Kidney tubule cell (primary cell): ENCODE data around the gene ABAT.
A peak's percentile ranks its signal among the peaks of the same experiment; 100 is the strongest.

ENCODE experiments used
- DNase-seq: peaks from one replicate; pipeline ENCODE4 v3.0.0-alpha.2; 2018; ENCODE audit warnings: low spot score

The ABAT gene

DNA sequence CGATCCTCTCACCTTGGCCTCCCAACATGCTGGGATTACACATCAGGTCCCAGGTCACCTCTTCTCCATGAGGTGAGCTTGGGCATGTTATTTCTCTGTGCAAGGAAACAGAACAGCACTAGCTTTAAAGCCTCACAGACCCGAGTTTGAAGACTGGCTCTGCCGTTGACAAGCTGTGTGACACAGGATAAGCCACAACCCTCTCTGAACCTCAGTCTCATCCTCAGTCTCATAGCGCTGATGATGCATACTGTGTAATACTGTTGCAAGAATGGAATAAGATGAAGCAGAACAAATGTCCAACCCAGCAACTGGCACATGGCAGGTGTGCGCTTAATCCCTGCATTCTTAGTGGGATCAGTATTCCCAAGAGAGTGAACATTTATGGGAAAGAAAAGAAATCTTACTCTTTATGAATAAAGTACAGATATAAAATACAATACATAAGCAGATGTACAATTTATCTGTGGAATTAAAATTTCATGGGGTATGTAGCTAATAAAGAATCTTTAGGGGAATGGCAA lies 43.5 kb downstream of the ABAT start:
- no peak for DNase-seq

DNA sequence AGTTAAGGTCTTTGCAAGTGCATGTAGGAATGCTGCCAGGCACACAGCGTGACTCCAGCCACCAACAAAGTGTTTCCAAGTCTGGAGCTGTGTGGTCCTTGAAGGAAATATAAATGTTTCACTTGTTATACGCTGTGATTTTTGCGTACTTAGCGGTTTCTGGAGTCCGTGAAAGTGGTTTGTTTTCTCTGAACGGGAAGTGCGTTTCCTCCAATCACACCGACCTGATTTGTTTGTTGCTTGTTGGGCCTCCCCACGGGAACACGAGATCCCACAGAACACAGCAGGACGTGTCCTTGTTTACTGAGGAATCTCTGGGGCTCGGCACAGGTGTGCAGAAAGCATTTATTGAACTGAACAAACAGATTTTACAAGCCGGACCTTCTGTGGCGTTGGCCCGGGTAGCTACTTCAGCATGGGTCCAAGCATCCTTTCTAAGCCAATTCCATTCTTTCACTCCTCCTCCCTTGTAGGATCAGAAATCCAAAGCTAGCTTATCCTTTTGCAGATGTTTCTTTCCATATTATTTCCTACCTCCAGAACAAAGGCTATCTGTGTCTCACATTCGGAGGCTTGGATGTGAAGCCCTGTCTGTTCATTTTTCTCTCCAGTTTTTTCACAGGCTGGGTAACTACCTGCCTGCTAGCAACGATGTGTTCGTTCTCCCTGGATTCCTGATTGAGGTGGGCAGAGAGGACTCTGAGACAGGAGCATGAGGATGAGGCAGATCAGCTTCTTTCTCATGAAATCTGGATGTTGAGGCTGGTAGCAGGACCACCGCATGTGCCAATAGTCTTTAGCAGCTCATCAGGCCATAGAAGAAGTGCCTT lies 44.6 kb downstream of the ABAT start:
- no peak for DNase-seq

DNA sequence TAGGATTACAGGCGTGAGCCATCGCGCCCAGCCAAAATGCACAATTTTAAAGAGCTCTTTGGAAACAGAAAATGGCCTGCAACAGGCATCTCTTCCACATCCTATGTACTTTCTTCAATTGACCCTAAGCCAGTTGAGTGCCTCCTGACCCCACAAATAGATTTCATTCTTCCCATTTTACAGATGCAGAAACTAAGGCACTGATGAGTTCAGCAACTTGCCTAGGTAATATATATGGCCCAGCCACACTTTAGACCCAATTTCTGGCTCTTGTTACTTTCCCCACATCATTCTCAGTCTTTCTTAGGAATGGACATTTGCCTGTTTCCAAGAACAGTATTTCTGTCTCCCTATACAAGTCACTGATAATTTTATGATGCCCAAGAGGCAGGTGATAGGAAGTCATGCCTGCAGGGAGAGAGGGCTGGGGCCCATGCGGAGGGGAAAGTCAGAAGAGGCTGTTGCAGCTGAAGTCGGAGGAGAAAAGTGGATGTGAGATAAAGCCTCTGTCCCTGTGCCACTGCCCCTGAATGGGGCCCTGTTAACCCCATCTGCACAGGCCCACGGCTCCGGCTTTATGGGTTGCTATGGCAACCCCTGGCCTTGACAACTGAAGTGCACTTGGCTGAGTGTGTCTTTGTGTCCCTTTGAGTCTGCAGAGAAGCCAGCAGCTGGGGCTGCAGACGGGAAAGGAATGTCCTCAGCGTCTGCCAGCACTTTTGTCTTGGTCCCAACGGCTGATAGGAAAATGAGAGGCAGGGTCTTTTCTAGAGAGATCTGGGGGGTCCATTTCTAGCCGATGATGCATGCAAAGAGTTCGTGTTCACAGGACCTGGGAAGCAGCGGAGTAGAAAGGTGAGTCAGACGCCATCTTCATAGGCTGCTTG lies 45.9 kb downstream of the ABAT start:
- peak; percentile 83 for DNase-seq

DNA sequence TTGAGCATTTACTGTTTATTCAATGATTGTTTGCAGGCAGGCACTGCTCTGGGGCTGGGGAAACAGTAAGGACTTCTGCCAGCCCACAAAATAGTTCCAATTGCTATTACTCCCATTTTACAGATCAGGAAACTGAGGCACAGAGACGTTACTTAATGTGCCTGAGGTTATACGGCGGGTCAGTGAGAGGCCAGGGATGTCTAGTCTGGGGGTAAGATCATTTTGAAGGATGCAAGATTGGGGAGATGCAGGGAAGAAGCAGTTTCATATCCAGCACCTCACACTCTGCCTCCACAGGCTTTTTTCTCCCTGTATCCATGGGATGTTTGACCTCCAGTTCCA lies 46.5 kb downstream of the ABAT start:
- DNase-seq, result no peak

- DNase-seq, result no peak
These were observed 47.1 kb downstream of the ABAT start for GRCh38 chr16:8721336-8722024.

GRCh38 chr16:8722025-8722348 lies 47.6 kb downstream of the ABAT start:
- no peak for DNase-seq

DNA sequence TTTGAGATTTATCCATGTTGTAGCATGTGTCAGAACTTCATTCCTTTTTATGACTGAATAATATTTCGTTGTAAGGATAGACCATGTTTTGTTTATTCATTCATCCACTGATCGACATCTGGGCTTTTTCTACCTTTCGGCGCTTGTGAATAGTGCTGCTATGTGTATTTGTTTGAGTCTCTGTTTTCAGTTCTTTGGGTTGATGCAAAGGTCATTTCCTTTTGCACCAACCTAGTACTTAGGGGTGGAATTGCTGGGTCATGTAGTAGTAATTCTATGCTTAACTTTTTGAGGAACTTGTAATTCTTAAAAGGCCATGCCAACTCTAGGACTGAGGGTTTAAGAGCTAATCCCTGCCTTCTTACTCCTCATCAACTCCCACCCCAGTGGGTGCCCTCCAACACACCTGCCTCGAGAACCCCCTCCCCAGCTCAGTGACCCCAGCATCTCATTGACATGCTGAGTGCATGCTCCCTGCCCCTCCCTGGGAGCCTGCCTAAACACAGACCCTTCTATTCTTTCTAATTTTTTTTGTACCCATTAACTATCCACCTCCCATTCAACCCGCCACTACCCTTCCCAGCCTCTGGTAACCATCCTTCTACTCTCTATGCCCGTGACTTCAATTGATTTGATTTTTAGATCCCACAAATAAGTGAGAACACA lies 51.2 kb downstream of the ABAT start:
- DNase-seq, result no peak

GRCh38 chr16:8727131-8727806 lies 52.9 kb downstream of the ABAT start:
- DNase-seq, result no peak

DNA sequence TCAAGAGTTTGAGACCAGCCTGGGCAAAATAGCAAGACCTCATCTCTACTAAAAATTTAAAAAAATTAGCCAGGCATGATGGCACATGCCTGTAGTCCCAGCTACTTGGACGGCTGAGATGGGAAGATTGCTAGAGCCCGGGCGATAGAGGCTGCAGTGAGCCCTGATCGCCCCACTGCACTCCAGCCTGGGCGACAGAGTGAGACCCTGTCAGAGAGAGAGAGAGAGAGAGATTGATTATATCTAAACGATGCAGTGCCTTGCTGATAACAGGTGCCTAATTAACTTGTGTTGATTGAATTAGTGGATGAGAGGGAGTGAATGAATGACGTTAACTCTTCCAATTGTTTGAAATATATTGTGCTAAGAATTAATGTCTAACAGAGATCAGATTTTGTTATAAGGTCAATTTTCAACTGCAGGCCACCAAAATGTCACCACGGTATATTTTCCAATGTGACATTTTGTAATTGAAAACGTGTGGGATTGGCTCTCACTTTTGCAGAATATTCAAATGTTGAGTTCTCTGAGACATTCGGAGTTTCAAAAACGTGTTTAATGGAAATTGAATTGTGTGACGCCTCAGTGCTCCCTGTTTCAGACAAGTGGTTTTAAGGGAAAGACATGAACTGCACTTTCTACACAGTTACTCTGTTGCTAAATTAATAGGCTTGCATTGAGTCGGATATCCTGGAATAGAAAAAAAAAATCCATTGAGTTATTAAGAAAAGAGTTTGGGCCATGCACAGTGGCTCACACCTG lies 53.6 kb downstream of the ABAT start:
- DNase-seq, result no peak

- no peak for DNase-seq
These were observed 55.4 kb downstream of the ABAT start for GRCh38 chr16:8729779-8730334.

DNA sequence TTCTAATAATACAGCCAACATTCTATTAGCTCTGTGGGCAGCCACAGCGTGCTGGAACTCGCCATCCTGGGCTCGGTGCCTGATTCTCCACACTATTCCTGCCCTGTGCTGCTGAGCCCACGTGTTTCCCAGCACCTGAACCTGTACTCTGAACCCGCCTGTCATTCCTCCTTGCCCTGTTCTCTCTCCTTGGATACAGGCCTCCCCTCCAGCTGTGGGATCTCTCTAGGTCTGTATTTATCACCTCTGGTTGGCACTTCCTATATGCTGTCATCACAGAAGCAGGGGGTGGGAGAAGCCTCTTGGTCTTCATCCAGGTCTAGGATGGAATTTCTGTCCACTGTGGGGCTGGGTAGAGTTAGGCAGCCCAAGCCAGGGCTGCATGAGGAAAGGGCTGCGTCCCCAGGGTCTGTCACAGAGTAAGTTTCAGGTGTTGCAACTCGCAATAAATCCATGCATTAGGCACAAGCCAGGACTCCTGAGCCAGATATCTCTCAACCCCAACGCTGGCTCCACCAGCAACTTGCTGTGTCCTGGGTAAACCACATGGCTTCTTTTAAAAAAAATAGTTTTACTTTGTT lies 56.0 kb downstream of the ABAT start:
- DNase-seq, result no peak

DNA sequence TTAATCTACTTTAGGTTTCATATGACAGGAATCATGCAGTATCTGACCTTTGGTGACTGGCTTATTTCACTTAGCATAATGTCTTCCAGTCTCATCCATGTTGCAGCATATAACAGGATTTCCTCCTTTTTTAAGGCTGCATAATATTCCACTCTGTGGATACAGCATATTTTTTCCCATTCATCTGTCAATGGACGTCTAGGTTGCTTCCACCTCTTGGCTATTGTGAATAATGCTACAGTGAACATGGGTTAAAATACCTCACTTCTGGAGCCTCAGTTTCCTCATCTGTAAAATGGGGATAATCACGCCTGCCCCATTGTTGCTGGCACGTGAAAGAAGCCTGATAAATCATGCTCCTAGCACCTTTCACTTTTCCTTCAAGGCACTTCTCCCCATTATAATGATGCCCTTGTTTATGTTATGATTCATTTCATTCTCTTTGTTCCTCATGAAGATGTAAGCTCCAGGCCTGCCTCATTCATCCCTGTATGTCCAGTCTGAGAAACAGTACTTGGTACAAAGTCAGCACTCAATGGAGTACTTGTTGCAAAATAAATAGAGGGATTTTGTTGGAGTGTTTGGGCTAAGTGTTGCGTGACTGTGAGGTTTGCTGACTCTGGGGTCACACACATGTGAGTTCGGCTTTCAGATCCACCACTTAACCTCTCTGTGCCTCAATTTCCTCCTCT lies 59.6 kb downstream of the ABAT start:
- no peak for DNase-seq

- DNase-seq, result no peak
These were observed 61.2 kb downstream of the ABAT start for GRCh38 chr16:8735574-8735973.

GRCh38 chr16:8736123-8736668 lies 61.8 kb downstream of the ABAT start:
- no peak for DNase-seq

DNA sequence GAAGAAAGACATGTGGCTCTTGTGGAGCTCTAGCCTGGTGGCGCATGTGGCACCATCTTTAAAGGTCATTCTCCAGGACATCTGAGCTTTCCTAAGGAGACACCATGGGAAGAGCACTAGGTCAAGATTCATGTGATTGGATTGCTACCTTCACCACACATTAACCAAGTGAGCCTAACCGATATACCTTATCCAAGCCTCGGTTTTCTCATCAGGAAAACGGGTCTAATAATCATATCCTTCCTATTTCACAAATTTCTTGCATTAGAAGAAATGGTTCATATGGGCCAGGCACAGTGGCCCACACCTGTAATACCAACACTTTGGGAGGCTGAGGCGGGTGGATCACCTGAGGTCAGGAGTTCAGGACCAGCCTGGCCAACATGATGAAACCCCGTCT lies 64.7 kb downstream of the ABAT start:
- no peak for DNase-seq

DNA sequence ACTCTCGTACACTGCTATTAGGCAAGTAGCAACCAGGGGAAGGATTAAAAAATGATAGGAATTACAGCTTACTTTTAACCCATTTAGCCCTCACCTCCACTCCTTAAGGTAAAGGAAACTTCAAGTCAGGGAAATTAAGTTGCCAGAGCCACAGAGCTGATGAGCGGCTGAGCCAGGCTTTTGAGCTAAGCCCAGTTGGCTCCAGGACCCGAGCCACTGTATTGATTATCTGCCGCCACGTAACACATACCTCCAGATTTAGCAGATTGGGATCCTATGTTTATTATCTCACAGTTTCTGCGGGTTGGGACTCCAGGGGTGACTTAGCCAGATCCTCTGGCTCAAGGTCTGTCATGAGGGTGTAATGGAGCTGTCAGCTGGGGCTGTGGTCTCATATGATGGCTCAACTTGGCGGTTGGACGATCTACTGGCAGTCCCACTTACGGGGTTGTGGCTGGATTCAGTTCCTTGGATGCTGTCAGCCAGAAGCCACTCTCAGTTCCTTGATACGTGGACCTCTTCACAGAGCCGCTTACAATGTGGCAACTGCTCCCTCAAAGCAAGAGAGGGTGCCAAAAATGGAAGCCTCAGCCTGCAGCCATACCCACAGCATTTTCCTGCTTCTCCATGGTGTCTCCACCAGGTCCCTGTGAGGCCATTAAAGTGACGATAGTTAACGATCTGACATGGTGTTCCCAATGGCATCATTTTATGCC lies 65.7 kb downstream of the ABAT start:
- DNase-seq, result no peak

DNA sequence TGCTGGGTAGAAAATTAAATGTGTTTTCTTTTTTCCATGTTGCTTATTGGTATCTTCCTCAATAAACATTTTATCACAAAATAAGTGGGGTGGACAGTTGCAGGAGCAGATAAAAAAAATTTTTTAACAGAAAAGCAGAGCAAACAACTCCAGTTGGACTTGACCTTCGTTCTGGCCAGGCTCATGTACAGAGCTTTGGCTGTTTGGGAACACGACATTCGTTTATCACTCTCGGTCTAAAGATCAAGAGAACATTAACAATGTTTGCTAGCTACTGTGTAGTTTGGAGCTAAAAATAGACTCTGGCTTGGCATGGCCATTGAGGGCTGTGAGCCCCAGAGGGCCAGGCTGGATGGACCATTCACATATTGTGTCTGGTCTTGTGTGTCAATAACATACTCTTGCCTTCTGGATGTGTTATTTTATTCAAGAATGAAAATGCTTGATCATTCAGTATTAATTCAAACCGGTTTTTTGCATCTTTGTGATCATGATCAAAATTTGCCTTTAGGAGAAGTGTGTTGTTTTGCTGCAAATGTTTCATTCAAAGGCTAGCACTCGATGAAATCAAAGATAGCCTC lies 66.4 kb downstream of the ABAT start:
- DNase-seq, result no peak

GRCh38 chr16:8741636-8742035 lies 67.2 kb downstream of the ABAT start:
- DNase-seq, result no peak
